ENCODE measurements around the gene RIMBP2. TPM values are rescaled to one million over a fixed set of nuclear protein-coding genes. Genes with fewer than 3 reads are reported as not detected.

RIMBP2 gene
- total and polyA plus RNA-seq, 2 experiments from 2014 or later = 0.31 to 0.37 TPM

GRCh38 chr12:130745921-130746320, 29.8 kb upstream of the RIMBP2 start:
- no peaks in the 10 kb centered on the region for H3K27me3 ChIP-seq (ENCODE audit: insufficient read depth)
- TF ChIP-seq JUNB (IDR thresholded peaks at IDR 0.05; ENCODE audit: unreplicated experiment) = no peak
- no peak for TF ChIP-seq EZH2 (IDR thresholded peaks at IDR 0.05; ENCODE audit: low read depth, unreplicated experiment)
- no peak for TF ChIP-seq ZNF462 (CRISPR knock-in tag; IDR thresholded peaks at IDR 0.05)
- TF ChIP-seq, protein P1, sequence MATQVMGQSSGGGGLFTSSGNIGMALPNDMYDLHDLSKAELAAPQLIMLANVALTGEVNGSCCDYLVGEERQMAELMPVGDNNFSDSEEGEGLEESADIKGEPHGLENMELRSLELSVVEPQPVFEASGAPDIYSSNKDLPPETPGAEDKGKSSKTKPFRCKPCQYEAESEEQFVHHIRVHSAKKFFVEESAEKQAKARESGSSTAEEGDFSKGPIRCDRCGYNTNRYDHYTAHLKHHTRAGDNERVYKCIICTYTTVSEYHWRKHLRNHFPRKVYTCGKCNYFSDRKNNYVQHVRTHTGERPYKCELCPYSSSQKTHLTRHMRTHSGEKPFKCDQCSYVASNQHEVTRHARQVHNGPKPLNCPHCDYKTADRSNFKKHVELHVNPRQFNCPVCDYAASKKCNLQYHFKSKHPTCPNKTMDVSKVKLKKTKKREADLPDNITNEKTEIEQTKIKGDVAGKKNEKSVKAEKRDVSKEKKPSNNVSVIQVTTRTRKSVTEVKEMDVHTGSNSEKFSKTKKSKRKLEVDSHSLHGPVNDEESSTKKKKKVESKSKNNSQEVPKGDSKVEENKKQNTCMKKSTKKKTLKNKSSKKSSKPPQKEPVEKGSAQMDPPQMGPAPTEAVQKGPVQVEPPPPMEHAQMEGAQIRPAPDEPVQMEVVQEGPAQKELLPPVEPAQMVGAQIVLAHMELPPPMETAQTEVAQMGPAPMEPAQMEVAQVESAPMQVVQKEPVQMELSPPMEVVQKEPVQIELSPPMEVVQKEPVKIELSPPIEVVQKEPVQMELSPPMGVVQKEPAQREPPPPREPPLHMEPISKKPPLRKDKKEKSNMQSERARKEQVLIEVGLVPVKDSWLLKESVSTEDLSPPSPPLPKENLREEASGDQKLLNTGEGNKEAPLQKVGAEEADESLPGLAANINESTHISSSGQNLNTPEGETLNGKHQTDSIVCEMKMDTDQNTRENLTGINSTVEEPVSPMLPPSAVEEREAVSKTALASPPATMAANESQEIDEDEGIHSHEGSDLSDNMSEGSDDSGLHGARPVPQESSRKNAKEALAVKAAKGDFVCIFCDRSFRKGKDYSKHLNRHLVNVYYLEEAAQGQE (IDR thresholded peaks at IDR 0.05; ENCODE audit: unreplicated experiment) = no peak
- TF ChIP-seq ETS1 (IDR thresholded peaks at IDR 0.05) = no peak
- no peak for TF ChIP-seq CREB1 (CRISPR knock-in tag; IDR thresholded peaks at IDR 0.05; ENCODE audit: low read depth)
- no peak for TF ChIP-seq POLR2AphosphoS5 (IDR thresholded peaks at IDR 0.05; ENCODE audit: low read depth)
- TF ChIP-seq, protein P2, sequence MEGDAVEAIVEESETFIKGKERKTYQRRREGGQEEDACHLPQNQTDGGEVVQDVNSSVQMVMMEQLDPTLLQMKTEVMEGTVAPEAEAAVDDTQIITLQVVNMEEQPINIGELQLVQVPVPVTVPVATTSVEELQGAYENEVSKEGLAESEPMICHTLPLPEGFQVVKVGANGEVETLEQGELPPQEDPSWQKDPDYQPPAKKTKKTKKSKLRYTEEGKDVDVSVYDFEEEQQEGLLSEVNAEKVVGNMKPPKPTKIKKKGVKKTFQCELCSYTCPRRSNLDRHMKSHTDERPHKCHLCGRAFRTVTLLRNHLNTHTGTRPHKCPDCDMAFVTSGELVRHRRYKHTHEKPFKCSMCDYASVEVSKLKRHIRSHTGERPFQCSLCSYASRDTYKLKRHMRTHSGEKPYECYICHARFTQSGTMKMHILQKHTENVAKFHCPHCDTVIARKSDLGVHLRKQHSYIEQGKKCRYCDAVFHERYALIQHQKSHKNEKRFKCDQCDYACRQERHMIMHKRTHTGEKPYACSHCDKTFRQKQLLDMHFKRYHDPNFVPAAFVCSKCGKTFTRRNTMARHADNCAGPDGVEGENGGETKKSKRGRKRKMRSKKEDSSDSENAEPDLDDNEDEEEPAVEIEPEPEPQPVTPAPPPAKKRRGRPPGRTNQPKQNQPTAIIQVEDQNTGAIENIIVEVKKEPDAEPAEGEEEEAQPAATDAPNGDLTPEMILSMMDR (conservative IDR thresholded peaks at IDR 0.05; ENCODE audit: low read depth in 2 of 2) = no peak
- no peak for TF ChIP-seq ZNF114 (CRISPR knock-in tag; IDR thresholded peaks at IDR 0.05)
- no peak for TF ChIP-seq NANOG (IDR thresholded peaks at IDR 0.05; ENCODE audit: borderline replicate concordance)

More at GRCh38 chr12:130745921-130746320, 29.8 kb upstream of the RIMBP2 start:
- ATAC-seq = no peak
- H3K4me3 Mint-ChIP-seq = no peak overlapping the region
- Histone ChIP-seq H3K79me2 (replicated peaks; ENCODE audit: insufficient read depth) (no peaks in the 10 kb centered on the region), H3K4me1 (ENCODE audit: insufficient read depth) (no peaks in the 10 kb centered on the region), H3K4me2 (no peak overlapping the region), H3K4me3 (no peak overlapping the region), H3K9me2 (ENCODE audit: insufficient read depth) (no peaks in the 10 kb centered on the region), H2AFZ (no peak overlapping the region), H3K36me3 (ENCODE audit: insufficient read depth) (no peaks in the 10 kb centered on the region), H4K20me1 (replicated peaks; ENCODE audit: insufficient read depth) (no peaks in the 10 kb centered on the region), H3F3A (replicated peaks; ENCODE audit: low read depth) (no peaks in the 10 kb centered on the region), H3K27ac (ENCODE audit: low read depth) (no peak overlapping the region)
- no peaks in the 10 kb centered on the region for H3K4me1 Mint-ChIP-seq
- H3K9me3 Mint-ChIP-seq = peaks cover 58% of the 10 kb centered on the region
- H3K27me3 Mint-ChIP-seq (ENCODE audit: insufficient read depth, low read depth, poor library complexity) = peaks cover 3% of the 10 kb centered on the region
- no peak for DNase-seq (ENCODE audit: low spot score)
- no peaks in the 10 kb centered on the region; the same call in 2 of the 3 replicates for H3K36me3 Mint-ChIP-seq (ENCODE audit: low read depth)
- no peak overlapping the region for H3K27ac Mint-ChIP-seq
